ENCODE results near the gene POLR2I. TPM values are rescaled to one million over a fixed set of nuclear protein-coding genes. Genes with fewer than 3 reads are reported as not detected.

The POLR2I gene
- total and polyA plus RNA-seq, 12 donors: 38.0 to 127 (median 72.4) TPM

- Histone ChIP-seq H3K9me3 (replicated peaks in 1 of 3) (no peaks in the 10 kb centered on the region), H3K4me3 (no peak overlapping the region), H3K4me1 (replicated peaks in 1 of 2) (no peaks in the 10 kb centered on the region), H3K27me3 (no peaks in the 10 kb centered on the region), H3K36me3 (replicated peaks in 1 of 2) (no peaks in the 10 kb centered on the region), H3K27ac (no peak overlapping the region)
- intact Hi-C loops (cut with DNase I): no loop called here
- TF ChIP-seq POLR2A (IDR thresholded peaks at IDR 0.05) (no peak), CTCF (IDR thresholded peaks at IDR 0.05) (no peak)
- DNase-seq: no peak
- WGBS, 4 donors: 79 to 95% (median 87%) methylated on average over 14 to 19 of the region's 19 CpGs
These were observed 15.4 kb downstream of the POLR2I start for GRCh38 chr19:36099166-36099785.

DNA sequence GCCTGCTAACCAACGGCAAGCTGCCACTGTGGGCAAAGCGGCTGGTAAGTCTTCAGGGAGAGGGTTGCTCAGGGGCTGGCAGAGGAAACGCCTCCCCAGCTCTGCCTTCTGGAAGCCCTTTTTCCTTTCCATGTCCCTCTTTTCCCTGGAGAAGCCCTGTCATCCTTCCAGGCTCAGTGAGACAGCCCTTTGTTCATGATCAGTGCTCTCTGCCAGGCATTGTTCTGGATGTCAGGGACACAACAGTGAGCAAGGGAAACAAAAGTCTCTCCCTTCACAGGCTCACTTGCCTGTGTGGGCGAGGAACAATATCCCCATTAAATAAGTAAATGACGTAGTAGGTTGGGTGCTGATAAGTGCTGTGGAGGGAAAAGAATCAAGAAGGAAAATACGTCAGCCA, 17.6 kb downstream of the POLR2I start:
- Histone ChIP-seq H3K4me1 (replicated peaks in 1 of 2) (no peaks in the 10 kb centered on the region), H3K36me3 (replicated peaks in 1 of 2) (no peaks in the 10 kb centered on the region), H3K4me3 (no peak overlapping the region), H3K27me3 (no peaks in the 10 kb centered on the region), H3K27ac (no peak overlapping the region), H3K9me3 (replicated peaks in 1 of 3) (no peaks in the 10 kb centered on the region)
- intact Hi-C loops (cut with DNase I): no loop called here
- no peak for DNase-seq
- TF ChIP-seq POLR2A (IDR thresholded peaks at IDR 0.05) (no peak), CTCF (IDR thresholded peaks at IDR 0.05) (no peak)
- WGBS, 4 donors: 91 to 96% (median 93%) methylated on average over 6 of the region's 6 CpGs

GRCh38 chr19:36093687-36094086, 21.0 kb downstream of the POLR2I start:
- no peaks in the 10 kb centered on the region for H3K36me3 ChIP-seq (replicated peaks in 1 of 2)
- H3K27ac ChIP-seq: no peak overlapping the region
- H3K4me3 ChIP-seq: no peak overlapping the region
- 71 to 97% (median 80%) methylated on average over 2 to 6 of the region's 6 CpGs for WGBS, 4 donors
- DNase-seq: no peak
- no peaks in the 10 kb centered on the region for H3K4me1 ChIP-seq (replicated peaks in 1 of 2)
- TF ChIP-seq CTCF (IDR thresholded peaks at IDR 0.05): no peak
- TF ChIP-seq POLR2A (IDR thresholded peaks at IDR 0.05): no peak
- intact Hi-C loops (cut with DNase I): no loop called here
- H3K27me3 ChIP-seq: no peaks in the 10 kb centered on the region
- no peaks in the 10 kb centered on the region for H3K9me3 ChIP-seq (replicated peaks in 1 of 3)

DNA sequence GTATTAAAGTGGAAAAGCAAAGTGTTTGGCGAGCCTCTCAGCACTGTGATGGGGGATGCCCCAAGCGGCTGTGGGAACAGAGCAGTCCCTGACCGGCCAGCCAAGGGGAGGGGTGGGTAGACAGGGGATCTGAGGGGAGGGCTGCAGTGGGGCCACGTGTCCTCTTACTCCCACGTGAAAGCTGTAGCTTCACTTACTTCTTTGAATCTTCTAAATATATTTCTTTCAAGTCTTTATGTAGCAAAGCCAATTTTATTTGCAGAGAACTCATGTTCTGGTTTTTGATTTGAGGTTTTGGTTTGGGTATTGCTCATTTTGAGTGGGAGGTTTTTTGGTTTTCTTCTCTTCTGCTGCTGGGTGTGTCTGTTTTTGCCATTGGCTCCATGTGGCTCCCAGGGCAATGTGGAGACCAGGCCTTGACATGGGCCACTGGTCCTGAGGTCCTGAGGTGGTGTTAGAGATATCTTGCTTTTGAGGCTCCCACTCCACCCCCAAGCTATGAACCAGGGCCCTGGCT, 21.5 kb downstream of the POLR2I start:
- Histone ChIP-seq H3K27ac (no peak overlapping the region), H3K4me3 (no peak overlapping the region), H3K4me1 (replicated peaks in 1 of 2) (no peaks in the 10 kb centered on the region), H3K9me3 (replicated peaks in 1 of 3) (no peaks in the 10 kb centered on the region), H3K36me3 (replicated peaks in 1 of 2) (no peaks in the 10 kb centered on the region), H3K27me3 (no peaks in the 10 kb centered on the region)
- WGBS, 4 donors: 79 to 97% (median 94%) methylated on average over 5 of the region's 5 CpGs
- intact Hi-C loops (cut with DNase I): no loop called here
- no peak for TF ChIP-seq POLR2A (IDR thresholded peaks at IDR 0.05)
- TF ChIP-seq CTCF (IDR thresholded peaks at IDR 0.05): no peak
- no peak for DNase-seq

Data from adrenal gland (tissue), 12 donors.